ENCODE measurements around the gene CCDC107.

The CCDC107 gene

DNA sequence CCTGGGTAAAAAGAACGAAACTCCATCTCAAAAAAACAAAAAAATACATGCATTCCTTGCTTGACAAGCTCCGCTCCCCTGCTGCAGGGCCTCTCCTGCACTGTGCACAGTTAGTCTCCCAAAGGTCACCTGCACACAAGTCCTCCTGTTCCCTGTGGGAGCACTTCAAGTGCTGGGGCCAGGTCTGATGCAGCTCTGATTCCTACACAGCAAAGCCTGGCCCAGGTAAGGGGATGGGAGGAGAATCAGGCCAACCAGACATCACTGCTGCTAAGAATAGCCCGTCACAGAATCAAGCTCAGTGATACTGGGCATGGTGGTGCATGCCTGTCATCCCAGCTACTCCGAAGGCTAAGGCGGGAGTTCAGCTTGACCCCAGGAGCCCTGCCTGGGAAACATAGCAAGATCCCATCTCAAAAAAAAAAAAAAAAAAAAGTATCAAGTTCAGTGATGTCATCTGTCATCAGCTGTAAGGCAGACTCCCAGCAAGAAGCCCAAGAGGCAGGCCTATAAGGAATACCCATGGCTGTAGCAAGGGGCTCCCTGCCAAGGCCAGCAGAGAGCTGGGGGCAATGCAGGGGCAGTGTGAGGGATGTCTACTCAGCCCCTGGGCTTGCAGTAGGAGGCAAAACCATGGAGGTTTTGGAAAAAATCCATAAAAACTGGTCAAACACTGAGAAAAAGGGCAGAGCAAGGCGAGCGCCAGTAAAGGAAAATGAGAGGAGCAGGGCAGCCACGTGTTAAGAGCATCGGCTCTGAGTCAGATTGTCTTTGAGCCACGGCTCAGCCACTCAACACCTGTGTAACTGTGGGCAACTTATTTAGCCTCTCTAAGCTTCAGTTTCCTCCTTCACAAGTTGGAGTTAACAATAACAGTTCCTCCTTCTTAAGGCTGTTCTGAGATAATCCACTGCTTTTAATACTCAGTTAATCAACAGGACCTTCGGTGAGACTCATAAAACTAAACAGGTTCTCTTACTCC is 28.4 kb downstream of the CCDC107 start:
- peak; percentile 50 for DNase-seq

DNA sequence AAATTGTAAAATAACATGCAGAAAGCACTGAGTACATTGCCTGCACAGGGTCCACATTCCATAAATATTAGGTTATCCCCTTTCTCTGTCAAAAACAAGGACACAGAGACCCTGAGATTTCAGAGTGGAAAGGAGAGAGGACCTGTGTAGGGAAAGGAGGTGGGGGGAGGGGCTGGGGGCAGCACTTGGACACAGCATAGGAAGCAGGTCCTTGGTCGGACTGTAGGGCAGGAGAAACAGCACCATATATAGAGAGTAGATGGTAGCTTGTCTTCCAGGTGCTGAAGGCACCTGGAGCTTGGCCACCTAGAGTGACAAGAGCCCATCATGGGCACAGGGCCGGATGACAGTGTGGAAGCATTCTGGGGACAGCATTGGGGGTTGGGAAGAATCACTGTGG is 29.2 kb downstream of the CCDC107 start:
- DNase-seq = no peak

- DNase-seq = no peak
These were observed 30.0 kb downstream of the CCDC107 start for GRCh38 chr9:35687972-35688557.

- peak; percentile 82 for DNase-seq
These were observed 30.8 kb downstream of the CCDC107 start for GRCh38 chr9:35688558-35689541.

GRCh38 chr9:35689542-35690293 is 31.6 kb downstream of the CCDC107 start, which contains the start of gene TPM2:
TPM2 (minus strand) TSS chr9:35689925; CDS start chr9:35689817, 108 bp downstream.
- DNase-seq = peak; percentile 92

DNA sequence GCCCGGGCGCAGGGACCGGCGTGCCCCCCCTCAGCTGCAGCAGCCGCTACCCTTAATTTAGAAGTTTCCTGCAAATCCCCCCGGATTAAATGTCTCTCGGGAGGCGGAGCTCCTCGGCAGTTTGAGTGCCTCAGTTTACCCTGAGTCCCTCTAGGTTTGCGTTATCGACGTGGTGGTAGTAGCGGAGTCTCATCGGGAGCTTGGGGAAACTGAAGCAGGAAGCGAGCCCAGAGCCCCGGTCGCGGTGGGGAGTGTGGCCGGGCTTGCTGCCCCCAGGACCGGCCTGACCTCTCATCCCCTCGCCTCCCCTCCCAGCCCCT is 32.2 kb downstream of the CCDC107 start:
- DNase-seq = no peak

DNA sequence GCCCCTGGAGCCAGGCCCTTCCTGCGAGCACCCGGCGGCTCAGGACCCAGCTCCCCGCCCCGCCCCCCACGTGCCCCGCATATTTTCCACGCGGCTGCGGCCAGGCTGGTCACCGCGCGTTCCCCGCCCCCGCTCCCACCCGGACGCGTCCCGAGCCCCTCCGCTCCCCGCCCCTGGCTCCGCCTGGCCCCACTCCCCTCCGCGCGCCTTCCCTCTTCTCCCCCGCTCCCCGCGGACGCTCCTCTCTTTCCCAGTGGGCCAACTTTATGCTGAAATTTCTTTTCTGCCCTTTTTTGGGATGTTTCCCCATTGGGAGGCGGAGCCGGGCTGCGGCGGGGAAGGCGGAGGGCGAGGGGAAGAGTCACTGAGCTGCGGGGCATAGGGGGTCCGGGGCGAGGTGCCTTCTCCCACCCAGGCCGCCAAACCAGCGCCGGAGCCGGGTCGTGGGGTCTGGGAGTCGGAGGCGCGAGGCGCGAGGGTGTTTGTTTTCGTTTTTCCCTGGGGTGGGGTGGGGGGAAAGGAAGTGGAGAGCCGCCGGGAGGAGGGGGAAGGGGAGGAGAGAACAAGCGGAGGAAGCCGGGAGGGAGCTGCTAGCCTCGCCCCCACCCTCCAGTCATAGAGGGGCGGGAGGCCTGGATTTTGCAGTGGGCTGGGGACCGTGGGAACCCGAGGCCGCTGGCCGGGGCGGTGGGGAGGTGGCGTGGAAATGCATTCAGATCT is 32.7 kb downstream of the CCDC107 start:
- DNase-seq = peak; percentile 79

- DNase-seq = no peak
These were observed 33.2 kb downstream of the CCDC107 start for GRCh38 chr9:35691334-35691650.

DNA sequence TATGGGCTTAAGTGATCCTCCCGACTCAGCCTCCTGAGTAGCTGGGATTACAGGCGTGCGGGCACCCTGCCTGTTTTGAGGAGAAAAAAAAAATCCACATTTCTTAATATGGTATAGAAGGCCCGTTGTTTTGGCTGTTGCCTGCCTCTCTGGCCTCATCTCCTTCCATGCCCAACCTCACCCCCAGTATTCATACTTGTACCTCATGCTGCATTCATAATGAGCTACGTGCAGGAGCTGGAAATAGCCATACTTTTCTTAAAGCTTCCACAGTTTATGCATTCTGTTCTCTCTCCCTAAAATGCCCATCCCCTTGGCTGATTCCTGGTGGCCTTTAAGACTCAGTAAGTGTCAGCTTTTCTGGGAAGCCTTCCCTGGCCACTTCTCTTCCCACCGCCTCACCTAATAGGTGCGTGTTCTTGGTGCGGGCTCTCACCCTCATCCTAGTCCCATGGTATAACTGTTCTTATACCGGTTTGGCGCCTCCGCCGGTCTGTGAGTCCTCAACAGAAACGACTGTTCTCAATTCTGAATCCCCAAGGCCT is 33.7 kb downstream of the CCDC107 start:
- DNase-seq = no peak

- DNase-seq = no peak
These were observed 37.9 kb downstream of the CCDC107 start for GRCh38 chr9:35695943-35696401.

- DNase-seq = peak; percentile 49
These were observed 38.6 kb downstream of the CCDC107 start for GRCh38 chr9:35696520-35697215.

GRCh38 chr9:35697486-35697885 is 39.4 kb downstream of the CCDC107 start:
- no peak for DNase-seq

DNA sequence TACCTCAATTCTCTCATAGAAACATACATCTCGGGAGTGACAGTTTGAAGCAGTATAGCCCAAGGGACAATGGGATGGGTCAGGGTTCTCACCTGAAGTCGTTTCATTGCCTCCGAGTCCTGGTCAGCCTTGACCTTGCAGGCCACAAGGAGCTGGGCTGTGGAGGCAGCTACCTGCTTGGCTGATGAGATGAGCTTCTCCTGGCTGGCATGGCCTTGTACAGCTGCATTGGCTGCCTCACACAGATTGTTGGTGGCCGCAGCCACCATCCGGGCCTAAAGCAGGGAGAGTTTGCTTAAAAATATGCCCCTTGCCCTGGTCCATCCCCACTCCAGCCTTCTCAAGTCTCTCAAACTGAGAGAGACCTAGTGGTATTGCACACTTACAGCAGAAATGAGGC is 40.1 kb downstream of the CCDC107 start:
- no peak for DNase-seq

GRCh38 chr9:35700031-35700430 is 41.9 kb downstream of the CCDC107 start:
- no peak for DNase-seq

GRCh38 chr9:35700942-35701341 is 42.9 kb downstream of the CCDC107 start:
- no peak for DNase-seq

DNA sequence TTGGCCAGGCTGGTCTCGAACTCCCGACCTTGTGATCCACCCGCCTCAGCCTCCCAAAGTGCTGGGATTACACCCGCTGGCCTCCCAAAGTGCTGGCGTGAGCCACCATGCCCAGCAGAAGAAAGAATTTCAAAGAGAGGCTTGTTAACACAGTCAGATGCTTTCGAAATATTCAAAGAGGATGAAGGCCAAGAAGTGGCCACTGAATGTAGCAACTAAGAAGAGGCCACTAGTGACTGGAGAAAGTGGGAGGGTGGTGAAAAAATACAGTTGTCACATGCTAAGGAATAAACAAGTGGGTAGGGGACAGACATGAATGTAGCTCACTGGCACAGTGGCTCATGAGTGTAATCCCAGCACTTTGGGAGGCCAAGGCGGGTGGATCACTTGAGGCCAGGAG is 44.6 kb downstream of the CCDC107 start:
- no peak for DNase-seq

- no peak for DNase-seq
These were observed 46.0 kb downstream of the CCDC107 start for GRCh38 chr9:35703906-35704672.

GRCh38 chr9:35705372-35705771 is 47.3 kb downstream of the CCDC107 start:
- DNase-seq = no peak

GRCh38 chr9:35705836-35706430 is 47.8 kb downstream of the CCDC107 start:
- DNase-seq = no peak

All from EL (cell line).